HTR-8/SVneo (cell line): ENCODE results near the gene PISD.
"Not testable (repeated sequence)": the region's sequence is repeated elsewhere in the genome, so short reads cannot be mapped to it uniquely, and the experiment has no call there.

Experiments used
- DNase-seq: peaks from one replicate; pipeline ENCODE4 v3.0.0; 2011; ENCODE audit warnings: low spot score, mixed read lengths; ENCODE audit not compliant: insufficient read length
- FAIRE-seq: peaks from 2 replicates; lab custom pipeline; 2011; peaks lifted over from hg19 to GRCh38; lab: Jason Lieb, UNC

The PISD gene

GRCh38 chr22:31612891-31613285 is 49.1 kb downstream of the PISD start:
- DNase-seq (no peak), FAIRE-seq (no peak)

GRCh38 chr22:31611061-31611760 is 50.8 kb downstream of the PISD start:
- FAIRE-seq (no peak), DNase-seq (no peak)

DNA sequence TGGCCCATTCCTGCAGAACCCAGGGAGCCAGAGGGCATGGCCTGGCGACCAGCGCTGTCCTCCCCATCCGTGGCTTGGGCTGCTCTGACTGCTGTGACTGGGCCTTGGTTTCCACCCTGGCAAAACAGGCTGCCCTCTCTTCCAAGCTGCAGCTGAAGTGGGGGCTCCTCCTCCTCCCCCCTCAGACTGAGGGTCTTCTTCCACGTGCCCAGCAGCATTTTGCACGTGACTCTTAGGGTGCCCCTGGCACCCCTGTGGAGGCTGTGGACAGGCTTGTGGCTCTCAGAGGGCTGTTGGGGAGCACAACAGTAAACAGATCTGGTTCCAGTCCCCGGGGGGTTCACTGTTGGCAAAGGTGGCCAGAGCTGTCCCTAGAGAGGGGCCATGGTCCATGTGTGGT is 51.4 kb downstream of the PISD start:
- FAIRE-seq (no peak), DNase-seq (no peak)

GRCh38 chr22:31609716-31610115 is 52.3 kb downstream of the PISD start:
- DNase-seq = no peak
- no peak for FAIRE-seq

DNA sequence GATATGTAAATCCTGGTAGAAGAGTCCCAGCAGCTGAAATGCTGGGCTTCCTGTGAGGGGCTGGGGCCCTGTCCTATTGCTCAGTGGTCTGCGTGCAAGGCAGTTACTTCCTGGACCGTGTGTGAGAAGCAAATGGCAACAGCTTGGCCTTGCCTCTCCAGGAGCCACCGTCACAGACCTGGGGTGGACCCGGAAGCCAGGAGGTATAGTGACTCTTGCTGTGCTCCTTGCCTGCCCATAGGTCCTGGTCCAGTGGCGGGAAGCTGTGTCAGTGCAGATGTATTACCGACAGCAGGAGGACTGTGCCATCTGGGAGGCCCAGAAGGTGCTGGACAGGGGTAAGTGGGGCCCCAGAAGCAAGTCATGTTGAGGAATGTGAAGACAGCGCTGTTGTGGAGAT is 54.3 kb downstream of the PISD start:
- FAIRE-seq (no peak), DNase-seq (no peak)

- FAIRE-seq (no peak), DNase-seq (no peak)
These were observed 56.0 kb downstream of the PISD start for GRCh38 chr22:31605851-31606585.

GRCh38 chr22:31604746-31605705 is 57.0 kb downstream of the PISD start:
- DNase-seq (no peak), FAIRE-seq (no peak)

DNA sequence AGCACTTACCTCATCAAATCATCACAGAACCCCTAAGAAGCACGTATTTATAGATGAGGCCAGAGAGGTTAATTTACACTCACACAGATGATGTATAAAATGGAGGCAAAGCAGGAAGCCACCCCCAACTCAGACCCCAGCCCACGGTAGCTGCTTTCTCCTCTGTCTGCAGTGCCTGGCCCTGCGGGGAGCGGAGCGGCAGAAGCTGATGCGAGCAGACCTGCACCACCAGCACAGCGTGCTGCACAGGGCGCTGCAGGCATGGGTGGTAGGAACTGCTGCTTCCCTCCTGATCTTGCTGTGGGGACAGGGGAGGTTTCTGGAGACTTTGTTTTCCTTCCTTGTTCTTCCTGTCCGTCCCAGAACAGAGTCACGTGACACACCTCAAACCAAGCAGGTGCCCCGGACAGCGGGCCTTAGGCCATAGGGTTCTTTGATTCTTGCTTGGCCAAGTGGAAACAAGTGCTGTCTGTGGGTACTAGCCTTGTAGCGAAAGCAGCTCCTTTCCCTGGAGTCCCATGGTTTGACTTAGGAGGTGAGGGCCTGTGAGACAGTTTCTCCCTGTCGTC is 57.8 kb downstream of the PISD start:
- FAIRE-seq (no peak), DNase-seq (no peak)

DNA sequence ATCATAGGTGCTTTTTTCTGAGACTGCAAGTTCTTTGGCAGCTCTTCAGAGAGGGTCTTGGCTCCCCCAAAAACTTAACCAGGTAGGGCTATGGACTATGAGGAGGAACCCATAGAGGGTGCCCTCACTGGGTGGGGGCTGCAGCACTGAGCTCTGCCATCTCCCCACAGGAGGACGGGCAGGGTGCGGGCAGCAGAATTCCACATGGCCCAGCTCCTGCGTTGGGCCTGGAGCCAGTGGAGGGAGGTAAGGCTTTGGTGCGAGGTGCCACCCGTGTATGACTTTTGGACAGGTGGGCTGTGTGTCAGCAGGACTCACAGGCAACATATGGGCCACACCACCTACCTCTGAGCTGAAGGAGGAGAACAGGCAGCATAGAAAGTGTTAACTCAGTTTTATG is 58.4 kb downstream of the PISD start:
- FAIRE-seq = no peak
- no peak for DNase-seq

GRCh38 chr22:31603081-31603525 is 58.9 kb downstream of the PISD start:
- FAIRE-seq = no peak
- DNase-seq = no peak

DNA sequence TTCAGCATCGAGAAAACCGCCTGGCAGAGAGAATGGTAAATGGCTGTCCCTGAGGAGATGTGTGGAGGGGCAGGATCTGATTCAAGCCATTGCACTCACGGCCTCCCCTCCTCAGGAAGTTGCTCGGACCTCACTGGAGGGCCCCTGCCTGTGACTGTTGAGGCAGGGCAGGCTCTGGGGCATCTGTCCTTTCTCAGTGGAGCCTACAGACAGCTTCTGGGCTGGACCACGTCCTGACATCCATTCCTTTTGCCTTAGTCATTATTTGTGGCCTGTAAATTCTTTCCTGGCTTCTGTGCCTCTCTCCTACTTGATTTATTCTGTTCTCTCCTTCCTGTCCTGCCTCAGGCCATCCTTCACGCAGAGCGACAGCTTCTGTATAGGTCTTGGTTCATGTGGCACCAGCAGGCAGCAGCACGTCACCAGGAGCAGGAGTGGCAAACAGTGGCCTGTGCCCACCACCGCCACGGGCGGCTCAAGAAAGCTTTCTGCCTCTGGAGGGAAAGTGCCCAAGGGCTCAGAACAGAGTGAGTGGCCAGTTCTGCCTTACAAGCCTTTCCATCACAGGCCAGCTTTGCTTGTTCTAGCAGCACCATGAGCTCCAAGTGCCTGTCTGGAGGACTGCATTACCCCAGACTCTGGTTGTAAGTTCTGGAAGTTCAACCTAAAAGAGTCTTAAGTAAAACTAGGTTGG is 59.6 kb downstream of the PISD start:
- DNase-seq (peak; percentile 82), FAIRE-seq (peak; percentile 83)

DNA sequence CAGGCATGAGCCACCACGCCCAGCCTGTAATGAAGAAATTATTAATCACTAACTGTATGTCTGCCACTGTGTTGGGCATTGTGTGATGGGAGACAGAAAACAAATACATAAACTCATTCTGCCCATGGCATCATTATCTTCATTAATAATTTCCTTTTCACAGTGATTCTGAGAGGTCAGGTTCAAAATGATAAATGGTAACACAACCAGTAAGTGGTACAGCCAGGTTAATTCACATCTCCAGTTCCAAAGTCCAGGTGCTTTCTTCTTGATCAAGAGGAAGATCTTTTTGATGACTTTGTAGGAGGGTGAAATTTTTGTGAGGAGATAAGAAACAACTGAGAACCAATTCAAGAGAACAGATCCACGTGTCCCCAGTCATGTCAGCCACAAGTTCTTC is 66.7 kb downstream of the PISD start:
- FAIRE-seq (no peak), DNase-seq (no peak)

GRCh38 chr22:31590161-31590560 is 71.9 kb downstream of the PISD start:
- not testable (repeated sequence) for FAIRE-seq, DNase-seq

DNA sequence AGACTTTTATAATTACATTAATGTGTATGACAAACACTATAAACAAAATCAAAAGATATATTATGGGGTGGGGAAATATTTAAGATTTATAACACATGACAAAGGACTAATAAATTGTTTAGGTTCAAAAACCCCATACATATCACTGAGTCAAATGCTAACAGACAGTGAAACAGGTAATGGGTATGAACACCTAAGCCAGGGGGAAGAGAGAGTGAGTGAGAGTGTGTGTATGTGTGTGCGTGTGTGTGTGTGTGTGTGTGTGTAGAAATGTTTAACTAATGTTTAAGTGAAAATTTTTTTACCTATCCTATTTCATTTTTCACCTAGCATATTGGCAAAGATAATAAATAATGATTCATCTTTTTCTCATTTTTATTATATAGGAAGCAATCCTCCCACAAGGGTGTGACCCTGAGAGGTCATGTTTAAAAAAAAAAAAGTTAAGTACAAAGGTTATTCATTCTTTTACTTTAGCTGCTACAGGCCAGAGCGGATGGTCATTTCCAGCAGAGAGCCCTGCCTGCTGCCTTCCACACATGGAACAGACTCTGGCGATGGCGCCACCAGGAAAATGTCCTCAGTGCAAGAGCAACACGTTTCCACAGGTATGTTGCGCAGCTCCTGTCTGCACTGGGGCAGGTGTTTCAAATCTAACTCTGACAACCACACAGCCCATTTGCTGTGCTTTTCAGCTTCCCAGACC is 72.9 kb downstream of the PISD start:
- DNase-seq = no peak
- FAIRE-seq = no peak

- FAIRE-seq = no peak
- DNase-seq = peak; percentile 43
These were observed 75.7 kb downstream of the PISD start for GRCh38 chr22:31586137-31586920.

GRCh38 chr22:31585161-31585859 is 76.7 kb downstream of the PISD start:
- no peak for FAIRE-seq
- no peak for DNase-seq

GRCh38 chr22:31584804-31585160 is 77.2 kb downstream of the PISD start:
- FAIRE-seq (no peak), DNase-seq (no peak)
